ENCODE results near the gene PRR11.
A peak's percentile ranks its signal among the peaks of the same experiment; 100 is the strongest.
"Not testable (repeated sequence)": the region's sequence is repeated elsewhere in the genome, so short reads cannot be mapped to it uniquely, and the experiment has no call there.

The PRR11 gene

GRCh38 chr17:59155439-59156177 lies at the start of gene PRR11:
TSS of gene PRR11 (plus strand) at chr17:59155746. CDS start at chr17:59169753, 14,007 bp downstream.
- peak; percentile 99 for DNase-seq

- no peak for DNase-seq
Observed at GRCh38 chr17:59105852-59106462, 49.6 kb upstream of the PRR11 start.

GRCh38 chr17:59106463-59107305 lies 48.9 kb upstream of the PRR11 start, which contains the start of gene TRIM37:
TSS of gene TRIM37 (minus strand) at chr17:59106880. CDS start at chr17:59106461, 419 bp downstream.
- peak; percentile 97 for DNase-seq

GRCh38 chr17:59107306-59107670 lies 48.3 kb upstream of the PRR11 start:
- no peak for DNase-seq

DNA sequence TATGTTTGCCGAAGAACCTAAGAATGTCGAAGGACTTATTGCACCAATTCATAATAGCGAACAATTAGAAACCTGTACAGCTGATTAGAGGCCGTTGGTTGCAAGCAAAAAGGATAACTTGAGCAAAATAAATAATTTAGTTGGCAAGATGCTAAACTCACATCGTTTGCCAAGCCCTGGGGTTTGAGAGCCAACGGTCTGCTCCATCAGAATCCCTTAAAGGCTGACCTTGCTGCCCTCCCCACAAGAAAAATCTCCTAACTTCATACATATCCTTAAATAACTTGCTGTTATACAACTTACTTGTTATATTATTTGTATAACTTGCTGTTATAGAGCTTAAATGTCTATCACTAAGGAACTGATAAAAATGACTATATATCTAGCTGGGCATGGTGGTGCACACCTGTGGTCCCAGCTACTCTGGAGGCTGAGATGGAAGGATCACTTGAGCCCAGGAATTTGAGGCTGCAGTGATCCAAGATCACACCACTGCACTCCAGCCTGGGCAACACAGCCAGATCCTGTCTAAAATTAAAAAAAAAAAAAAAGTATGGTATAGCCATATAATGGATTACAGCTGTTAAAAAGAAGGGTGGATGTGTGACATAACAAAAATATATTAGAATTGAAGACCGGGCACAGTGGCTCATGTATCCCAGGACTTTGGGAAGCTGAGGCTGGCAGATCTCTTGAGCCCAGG lies 47.0 kb upstream of the PRR11 start:
- no peak for DNase-seq

GRCh38 chr17:59110973-59111372 lies 44.6 kb upstream of the PRR11 start:
- DNase-seq = no peak

DNA sequence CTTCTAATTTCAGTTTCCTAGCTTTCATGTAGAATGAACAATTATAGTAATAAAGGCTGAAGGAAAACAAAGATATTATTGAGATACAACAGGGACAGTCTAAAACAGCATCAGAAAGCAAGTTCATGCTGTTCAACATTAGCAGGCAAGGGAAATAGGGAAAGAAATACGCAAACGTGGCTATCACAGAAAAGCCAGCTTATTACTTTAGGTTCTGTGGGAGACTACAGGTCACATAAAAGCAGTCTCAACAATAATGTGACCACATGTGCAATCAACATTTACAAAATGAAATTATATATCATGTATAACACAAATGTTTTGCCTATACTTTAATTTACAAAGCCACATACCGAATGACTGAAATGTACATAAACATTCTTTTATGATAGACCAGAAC lies 44.0 kb upstream of the PRR11 start:
- no peak for DNase-seq

DNA sequence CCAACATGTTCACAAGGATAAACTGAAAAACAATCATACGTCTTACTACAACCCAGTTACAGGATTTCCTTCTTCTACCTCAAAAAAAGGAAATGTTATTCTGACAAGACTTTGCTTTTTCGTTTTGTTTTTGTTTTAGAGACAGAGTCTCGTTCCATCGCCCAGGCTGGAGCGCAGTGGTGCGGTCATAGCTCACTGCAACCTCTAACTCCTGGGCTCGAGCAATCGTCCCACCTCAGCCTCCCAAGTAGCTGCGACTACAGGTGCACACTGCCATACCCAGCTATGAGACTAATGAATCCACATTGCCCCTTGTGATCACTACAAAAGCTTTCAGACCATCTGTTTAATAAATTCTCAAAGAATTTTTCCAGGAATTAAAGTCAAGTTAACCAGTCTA lies 40.1 kb upstream of the PRR11 start:
- DNase-seq = no peak

GRCh38 chr17:59121901-59122480 lies 33.6 kb upstream of the PRR11 start:
- DNase-seq = no peak

DNA sequence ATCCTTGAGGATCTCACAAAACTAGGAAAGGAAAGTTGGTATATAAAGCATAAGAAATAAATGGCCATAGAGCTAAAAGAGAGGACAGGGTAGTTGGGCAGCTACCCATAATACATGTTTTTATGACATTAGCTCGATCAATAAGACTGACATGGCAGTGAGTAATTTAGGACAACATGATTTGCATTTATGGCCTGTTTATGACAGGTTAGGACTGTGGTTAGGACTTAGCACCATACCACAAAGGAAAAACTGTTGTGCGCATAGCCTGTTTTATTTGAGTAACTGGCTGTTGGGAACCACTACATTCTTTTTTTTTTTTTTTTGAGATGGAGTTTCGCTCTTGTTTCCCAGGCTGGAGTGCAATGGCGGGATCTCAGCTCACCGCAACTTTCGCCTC lies 30.9 kb upstream of the PRR11 start:
- no peak for DNase-seq

DNA sequence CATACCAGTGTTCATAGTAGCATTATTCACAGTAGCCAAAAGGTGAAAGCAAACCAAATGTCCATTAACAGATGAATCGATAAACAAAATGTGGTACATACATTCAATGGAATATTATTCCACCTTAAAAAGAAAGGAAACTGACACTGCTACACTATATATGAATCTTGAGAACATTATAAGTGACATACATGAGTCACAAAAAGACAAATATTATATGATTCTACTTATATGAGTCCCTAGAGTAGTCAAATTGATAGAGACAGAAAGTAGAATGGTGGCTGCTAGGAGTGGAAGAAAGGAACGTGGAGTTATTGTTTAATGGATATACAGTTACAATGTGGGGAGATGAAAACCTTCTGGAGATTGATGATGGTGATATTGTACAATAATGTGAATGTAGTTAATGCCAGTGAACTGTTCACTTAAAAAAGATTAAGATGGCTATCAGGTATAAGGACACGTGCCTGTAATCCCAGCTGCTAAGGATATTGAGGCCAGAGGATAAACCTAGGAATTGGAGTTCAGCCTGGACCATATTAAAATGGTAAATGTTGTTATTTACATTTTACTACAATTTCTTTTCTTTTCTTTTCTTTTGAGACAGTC lies 28.6 kb upstream of the PRR11 start:
- no peak for DNase-seq

- DNase-seq = no peak
Observed at GRCh38 chr17:59129814-59130213, 25.7 kb upstream of the PRR11 start.

- DNase-seq = no peak
Observed at GRCh38 chr17:59131131-59131530, 24.4 kb upstream of the PRR11 start.

- DNase-seq = not testable (repeated sequence)
Observed at GRCh38 chr17:59138339-59138738, 17.2 kb upstream of the PRR11 start.

DNA sequence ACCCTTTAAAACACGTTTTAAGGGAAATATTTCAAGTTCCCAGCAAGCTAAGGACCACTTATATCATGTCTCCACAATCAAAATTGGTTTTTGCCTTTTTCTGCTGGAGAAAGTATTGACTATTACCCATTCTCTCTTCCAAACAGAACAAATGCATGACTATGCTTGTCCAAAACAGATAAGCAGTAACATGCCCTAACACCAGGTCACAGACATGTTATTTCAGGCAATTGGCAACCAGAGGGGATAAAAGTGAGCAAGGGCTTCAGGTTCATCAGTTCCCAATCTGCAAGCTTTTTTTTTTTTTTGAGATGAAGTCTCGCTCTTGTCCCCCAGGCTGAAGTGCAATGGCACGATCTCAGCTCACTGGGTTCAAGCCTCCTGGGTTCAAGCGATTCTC lies 15.6 kb upstream of the PRR11 start:
- DNase-seq = no peak

GRCh38 chr17:59141860-59142259 lies 13.7 kb upstream of the PRR11 start:
- no peak for DNase-seq

GRCh38 chr17:59145571-59146096 lies 9.9 kb upstream of the PRR11 start:
- DNase-seq = no peak

DNA sequence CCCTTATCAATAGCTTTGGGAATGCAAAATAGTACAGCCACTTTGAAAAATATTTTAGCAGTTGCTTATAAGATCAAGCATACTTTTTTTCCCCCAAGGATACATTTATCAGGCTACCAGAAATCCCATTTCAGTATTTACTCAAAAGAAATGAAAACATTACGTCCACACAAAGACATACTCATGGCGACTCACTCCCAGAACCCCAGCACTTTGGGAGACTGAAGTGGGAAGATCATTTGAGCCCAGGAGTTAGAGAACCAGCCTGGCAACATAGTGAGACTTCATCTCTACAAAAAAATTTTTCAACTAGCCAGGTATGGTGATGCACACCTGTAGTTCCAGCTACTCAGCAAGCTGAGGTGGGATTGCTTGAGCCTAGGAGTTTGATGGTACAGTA lies 6.5 kb upstream of the PRR11 start:
- DNase-seq = no peak

- no peak for DNase-seq
Observed at GRCh38 chr17:59149841-59150511, 5.6 kb upstream of the PRR11 start.

DNA sequence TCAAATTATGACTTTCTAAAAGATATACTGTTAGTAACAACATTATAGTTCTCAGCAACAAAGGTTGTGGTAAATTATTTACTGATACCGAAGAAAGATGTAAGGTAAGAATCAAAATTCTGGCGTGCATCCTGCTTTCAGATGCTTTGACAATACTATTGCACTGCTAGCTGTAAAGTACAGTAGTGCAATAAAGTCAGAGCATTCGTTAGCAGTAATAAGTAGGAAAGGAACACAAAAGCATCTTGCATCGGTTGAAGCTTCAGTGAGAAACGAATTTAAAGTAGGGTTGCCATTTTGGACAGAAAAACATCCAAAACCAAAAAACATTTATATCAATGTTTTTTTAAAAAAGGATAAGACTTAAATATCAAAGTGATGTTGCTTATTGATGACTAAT lies 4.5 kb upstream of the PRR11 start:
- no peak for DNase-seq

DNA sequence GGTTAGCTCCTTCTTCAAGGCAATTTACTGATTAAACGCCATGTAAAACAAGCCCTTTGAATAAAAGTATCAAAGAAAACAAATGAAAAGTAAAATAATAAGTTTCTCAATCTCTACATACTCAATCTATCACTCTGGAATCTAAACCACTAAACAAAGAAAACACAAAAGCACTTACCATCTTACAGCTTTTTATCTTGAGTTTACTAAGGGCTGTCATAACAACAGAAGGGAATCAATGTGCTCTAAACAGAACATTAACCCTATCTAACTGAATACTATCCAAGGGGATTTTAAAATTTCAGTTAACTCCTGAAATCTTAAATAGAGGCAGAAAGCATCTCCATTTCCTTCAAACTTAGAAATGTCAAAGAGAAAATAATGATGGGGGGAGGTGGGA lies 4.0 kb upstream of the PRR11 start:
- no peak for DNase-seq

Measured in GF-D8 (cell line).